GM18861 (cell line): ENCODE results near the gene NKAPD1.
A peak's percentile ranks its signal among the peaks of the same experiment; 100 is the strongest.
"Not testable (repeated sequence)": the region's sequence is repeated elsewhere in the genome, so short reads cannot be mapped to it uniquely, and the experiment has no call there.

Experiments used
- ATAC-seq: cut with Tn5 transposase; IDR thresholded peaks from one replicate; pipeline ENCODE4 v1.9.1; 2021; ENCODE audit not compliant: unreplicated experiment

The NKAPD1 gene

GRCh38 chr11:112086422-112087191 is 12.5 kb downstream of the NKAPD1 start, which contains the start of the genes SDHD and TIMM8B:
TSS of gene SDHD (plus strand) at chr11:112086873. CDS start at chr11:112086908, 35 bp downstream.
TSS of gene TIMM8B (minus strand) at chr11:112086756. CDS start at chr11:112086723, 33 bp downstream.
- peak; percentile 88 for ATAC-seq

DNA sequence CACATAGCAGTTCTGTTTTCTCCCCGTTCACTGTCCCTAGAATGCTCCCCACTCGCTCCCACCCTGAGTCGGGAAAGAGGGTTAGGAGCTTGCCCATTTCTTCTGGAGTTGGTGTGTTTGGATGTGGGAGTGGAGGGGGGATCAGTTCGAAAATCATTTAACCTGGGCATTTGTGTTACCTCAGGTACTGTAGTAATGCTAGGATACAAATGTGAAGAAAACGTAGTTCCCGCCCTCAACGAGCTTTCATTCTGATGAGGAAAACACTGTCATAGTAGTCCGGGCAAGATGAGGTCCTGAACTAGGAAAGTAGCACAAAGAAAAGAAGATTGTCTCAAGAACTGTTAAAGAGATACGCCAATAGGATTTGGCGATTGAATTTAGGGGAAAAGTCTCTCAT is 13.1 kb downstream of the NKAPD1 start:
- ATAC-seq = no peak

GRCh38 chr11:112095302-112095701 is 21.2 kb downstream of the NKAPD1 start:
- ATAC-seq = not testable (repeated sequence)

GRCh38 chr11:112096194-112096593 is 22.1 kb downstream of the NKAPD1 start:
- no peak for ATAC-seq

DNA sequence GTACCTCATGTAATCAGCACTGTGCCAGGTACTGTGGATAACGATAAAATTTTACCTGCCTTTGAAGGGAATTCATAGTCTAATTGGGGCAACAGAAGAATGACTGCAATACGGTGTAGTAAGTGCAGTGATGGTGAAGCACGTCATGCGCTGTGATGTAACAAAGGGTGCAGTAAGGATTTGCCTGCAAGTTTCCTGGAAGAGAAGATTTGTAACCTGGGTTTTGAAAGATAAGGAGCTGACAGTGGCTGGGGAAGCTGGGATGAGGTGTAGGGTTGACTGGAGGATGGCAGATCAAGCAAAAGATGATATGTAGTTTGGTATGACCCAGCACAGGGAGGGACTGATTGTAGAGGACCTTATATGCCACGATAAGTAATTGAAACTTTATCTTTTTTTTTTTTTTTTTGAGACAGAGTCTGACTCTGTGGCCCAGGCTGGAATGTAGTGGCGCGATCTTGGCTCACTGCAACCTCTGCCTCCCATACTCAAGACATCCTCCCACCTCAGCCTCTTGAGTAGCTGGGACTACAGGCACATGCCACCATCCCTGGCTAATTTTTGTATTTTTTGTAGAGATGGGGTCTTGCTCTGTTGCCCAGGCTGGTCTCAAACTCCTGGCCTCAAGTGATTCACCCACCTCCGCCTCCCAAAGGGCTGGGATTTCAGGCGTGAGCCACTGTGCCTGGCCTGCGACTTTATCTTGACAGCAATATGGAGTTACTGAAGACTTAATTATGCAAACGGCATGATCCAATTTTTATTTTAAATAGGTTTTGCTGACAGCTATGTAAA is 23.8 kb downstream of the NKAPD1 start:
- no peak for ATAC-seq

- no peak for ATAC-seq
Measured at GRCh38 chr11:112100462-112100861, 26.4 kb downstream of the NKAPD1 start.

DNA sequence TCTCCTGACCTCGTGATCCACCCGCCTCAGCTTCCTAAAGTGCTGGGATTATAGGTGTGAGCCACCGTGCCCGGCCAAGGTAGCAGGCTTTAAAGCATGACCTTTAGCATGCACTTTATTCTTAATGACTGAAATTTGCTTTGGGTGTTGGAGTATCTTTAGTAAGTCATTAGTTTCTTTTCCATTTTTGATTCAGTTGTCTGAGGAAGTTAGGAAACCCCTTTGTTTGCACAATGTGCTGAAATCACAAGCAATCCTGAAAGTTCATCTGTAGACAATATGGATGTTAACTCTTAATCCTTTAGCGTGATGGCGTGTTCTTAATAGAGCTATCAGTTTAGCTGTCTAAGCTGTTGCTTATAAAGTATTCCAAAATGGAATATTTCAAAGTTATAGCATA is 29.3 kb downstream of the NKAPD1 start:
- no peak for ATAC-seq

DNA sequence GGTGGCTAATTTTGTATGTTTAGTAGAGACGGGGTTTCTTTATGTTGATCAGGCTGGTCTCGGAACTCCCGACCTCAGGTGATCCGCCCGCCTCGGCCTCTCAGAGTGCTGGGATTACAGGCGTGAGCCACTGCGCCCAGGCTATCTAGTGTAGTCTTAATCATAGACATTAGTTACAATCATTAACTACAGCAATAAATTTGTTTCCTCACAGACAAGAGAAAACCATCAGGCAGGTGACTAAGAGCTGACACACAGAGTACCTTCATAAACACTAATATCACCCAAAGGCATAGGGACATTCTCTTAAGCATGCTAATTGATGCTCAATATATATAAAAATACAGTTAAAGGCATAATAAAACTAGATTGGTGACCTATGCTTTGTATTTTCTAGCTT is 32.0 kb downstream of the NKAPD1 start:
- no peak for ATAC-seq

DNA sequence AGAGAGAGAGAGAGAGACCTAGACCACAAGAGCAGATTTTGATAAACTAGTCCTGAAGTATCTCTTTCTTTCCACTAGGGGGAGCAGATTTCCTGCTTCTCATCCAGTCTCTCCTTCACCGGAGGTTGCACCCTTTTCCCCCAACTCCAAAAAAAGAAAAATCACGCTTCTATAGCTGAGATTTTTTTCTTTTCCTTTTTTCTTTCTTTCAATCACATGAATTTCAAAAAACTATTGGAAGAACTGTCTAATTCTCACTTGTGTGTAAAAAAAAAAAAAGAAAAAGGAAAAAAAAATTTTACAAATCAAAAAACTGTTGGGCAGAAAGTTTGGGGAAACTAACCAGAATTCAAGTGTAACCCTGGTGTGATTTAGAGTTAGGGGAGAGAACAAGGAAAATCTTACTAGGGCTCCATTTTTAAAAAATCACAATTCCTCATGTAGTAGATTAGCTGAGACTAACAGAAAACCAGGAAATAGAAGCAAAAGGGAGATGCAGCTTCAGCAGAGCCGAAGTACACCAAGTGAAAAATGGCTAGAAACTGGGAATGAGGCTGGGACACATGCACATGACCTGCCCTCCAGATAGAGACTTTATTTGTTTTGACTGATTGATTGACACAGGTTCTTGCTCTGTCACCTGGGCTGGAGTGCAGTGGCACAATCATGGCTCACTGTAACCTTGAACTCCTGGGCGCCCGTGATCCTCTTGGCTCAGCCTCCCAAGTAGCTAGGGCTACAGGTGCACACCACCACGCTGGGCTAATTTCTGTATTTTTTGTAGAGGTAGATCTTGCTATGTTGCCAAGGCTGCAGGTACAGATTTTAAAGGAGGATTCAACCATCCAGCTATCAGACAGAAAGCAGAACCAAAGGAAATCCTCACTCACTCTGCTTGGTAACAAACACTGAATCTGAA is 39.7 kb downstream of the NKAPD1 start:
- peak; percentile 64 for ATAC-seq

DNA sequence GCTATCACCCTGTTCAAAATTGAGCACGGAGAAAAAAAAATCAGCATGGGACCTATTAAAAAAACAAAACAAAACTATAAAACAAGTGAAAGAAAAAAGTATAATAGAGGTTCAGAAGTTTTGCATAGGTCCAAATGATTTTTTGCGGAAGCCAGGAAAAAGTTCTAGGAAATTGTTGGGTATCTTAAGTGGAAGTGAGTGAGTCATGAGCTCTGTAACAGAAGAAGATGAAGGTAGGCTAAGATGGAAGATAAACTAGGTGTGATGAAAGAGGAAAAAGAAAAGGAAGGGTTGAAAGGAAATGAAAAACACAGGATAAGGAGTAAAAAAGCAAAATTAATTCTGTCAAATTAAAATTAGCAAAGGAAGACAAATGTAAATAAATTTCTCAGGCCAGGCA is 40.4 kb downstream of the NKAPD1 start:
- no peak for ATAC-seq

- ATAC-seq = no peak
Measured at GRCh38 chr11:112115386-112115785, 41.3 kb downstream of the NKAPD1 start.

DNA sequence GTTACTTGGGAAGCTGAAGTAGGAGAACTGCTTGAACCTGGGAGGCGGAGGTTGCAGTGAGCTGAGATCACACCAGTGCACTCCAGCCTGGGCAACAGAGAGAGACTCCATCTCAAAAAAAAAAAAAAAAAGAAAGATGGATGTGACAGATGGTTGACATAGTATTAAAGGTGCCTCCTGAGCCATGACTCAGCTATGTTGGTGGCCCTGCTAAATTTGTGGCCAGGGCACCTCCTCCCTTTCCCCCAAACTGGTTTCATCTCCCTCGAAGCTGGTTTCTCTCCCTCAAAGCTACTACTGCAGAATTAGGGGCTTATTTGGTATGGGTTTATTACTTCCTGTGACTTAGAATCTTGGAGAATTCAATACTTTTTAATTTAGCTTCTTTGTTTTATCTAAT is 44.1 kb downstream of the NKAPD1 start:
- no peak for ATAC-seq

DNA sequence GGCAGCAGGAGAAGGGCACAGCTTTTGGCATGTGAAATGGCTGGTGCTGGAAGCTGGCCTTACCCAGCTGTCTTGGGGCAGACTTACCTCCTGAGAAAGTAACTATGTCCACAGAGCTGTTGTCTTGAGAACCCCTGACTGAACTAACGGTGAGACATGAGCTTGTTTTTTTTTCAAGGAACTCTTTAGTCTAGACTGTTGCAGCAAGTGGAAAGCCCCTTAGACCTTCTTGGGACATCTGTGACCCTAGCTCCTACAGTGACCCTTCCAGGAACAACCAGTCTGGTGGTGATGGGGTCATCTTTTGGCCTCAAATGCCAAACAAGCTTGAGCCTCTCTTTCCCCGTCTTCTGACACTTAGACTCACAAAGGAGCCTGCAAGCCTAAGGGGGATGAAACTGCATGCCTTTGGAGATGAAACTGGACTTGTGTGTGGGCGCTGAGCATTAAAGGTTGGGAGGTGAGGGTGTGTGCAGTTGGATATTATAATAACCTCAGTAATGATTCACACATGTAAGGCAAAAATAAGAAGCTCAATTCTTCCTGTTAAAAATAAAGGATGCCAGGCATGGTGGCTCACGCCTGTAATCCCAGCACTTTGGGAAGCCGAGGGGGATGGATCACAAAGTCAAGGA is 48.0 kb downstream of the NKAPD1 start:
- no peak for ATAC-seq

DNA sequence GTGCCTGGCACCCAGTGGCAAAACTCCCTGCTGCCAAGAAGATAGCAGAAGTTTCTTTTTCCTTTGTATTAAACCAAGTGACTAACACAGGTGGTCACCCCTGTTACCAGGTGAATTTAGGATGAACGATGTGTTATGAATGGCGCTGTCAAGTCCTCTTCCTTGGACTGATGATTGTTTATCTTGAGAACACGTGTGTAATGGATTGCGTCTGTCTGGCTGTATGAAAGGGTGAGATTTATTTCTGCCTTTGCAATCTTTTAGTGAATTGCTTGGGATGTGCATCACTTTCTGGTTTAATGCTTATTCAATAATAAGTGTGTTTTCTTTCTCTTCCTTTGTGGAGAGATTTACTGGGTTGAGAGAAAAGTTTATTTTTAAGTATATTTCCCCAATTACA is 49.0 kb downstream of the NKAPD1 start:
- no peak for ATAC-seq

DNA sequence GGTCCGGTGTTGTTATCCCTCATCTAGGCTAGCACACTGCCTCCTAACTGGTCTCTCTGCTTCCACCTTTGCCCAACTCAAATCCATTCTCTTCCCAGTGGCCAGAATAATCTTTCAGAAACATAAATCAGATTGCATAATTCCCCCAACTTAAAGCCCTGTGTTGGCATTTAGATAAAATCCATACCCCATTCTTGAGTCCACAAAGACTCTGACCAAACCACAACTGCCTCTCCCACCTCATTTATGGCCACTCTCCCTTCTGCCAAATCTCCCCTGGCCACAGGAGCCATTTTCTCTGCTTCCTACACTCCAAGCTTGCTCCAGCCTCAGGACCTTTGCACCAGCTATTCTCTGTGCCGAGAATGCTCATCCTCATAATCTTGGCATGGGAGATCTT is 53.0 kb downstream of the NKAPD1 start:
- ATAC-seq = no peak

GRCh38 chr11:112128483-112129121 is 54.5 kb downstream of the NKAPD1 start:
- ATAC-seq = no peak

- ATAC-seq = no peak
Measured at GRCh38 chr11:112129656-112130055, 55.6 kb downstream of the NKAPD1 start.

GRCh38 chr11:112132737-112133136 is 58.6 kb downstream of the NKAPD1 start:
- ATAC-seq = no peak

- no peak for ATAC-seq
Measured at GRCh38 chr11:112134473-112134872, 60.4 kb downstream of the NKAPD1 start.
